Neural progenitor cell (in vitro differentiated cells): ENCODE results near the gene PRR29. TPM values are rescaled to one million over a fixed set of nuclear protein-coding genes. Genes with fewer than 3 reads are reported as not detected.

Experiments used
- DNase-seq: peaks from one replicate; pipeline ENCODE4 v3.0.0-alpha.2; 2016; ENCODE audit warnings: low spot score
- H2AFZ ChIP-seq: fragments of 200-600 bp; sonication (generic); replicated peaks from 2 replicates; pipeline ENCODE4 v1.6.1; 2016; ENCODE audit warnings: antibody characterized with exemption
- H3F3A ChIP-seq: fragments of 200-600 bp; sonication (generic); 2 replicates; pipeline ENCODE4 v1.6.1; 2016; ENCODE audit warnings: antibody characterized with exemption, low read depth
- H3K27ac ChIP-seq: fragments of 200-600 bp; sonication (generic); 2 replicates; pipeline ENCODE4 v1.5.1; 2016; ENCODE audit warnings: mild to moderate bottlenecking
- H3K27me3 ChIP-seq: fragments of 200-600 bp; sonication (generic); 2 replicates; pipeline ENCODE4 v1.6.1; 2016; ENCODE audit warnings: mild to moderate bottlenecking, moderate library complexity
- H3K36me3 ChIP-seq: fragments of 200-600 bp; sonication (generic); 2 replicates; pipeline ENCODE4 v1.5.1; 2016
- H3K4me1 ChIP-seq: fragments of 200-600 bp; sonication (generic); 2 replicates; pipeline ENCODE4 v1.6.1; 2016; ENCODE audit warnings: mixed run types
- H3K4me2 ChIP-seq: fragments of 200-600 bp; sonication (generic); 2 replicates; pipeline ENCODE4 v1.6.1; 2016
- H3K4me3 ChIP-seq: fragments of 200-600 bp; sonication (generic); 2 replicates; pipeline ENCODE4 v1.5.1; 2016
- H3K79me2 ChIP-seq: fragments of 200-600 bp; sonication (generic); 2 replicates; pipeline ENCODE4 v1.6.1; 2016; ENCODE audit warnings: low read depth
- H3K9ac ChIP-seq: fragments of 200-600 bp; sonication (generic); 2 replicates; pipeline ENCODE4 v1.6.1; 2016
- H3K9me3 ChIP-seq: fragments of 200-600 bp; sonication (generic); 2 replicates; pipeline ENCODE4 v1.5.1; 2016; ENCODE audit warnings: low read depth
- H4K20me1 ChIP-seq: fragments of 200-600 bp; sonication (generic); 2 replicates; pipeline ENCODE4 v1.6.1; 2016; ENCODE audit warnings: low read depth
- H3K27ac Mint-ChIP-seq: 3 replicates; pipeline ENCODE4 v1.8.0; 2021; ENCODE audit warnings: mixed read lengths
- H3K27me3 Mint-ChIP-seq: 2 replicates; pipeline ENCODE4 v1.8.0; 2022; ENCODE audit warnings: low read depth, mild to moderate bottlenecking, inconsistent platforms, moderate library complexity, mixed read lengths; ENCODE audit not compliant: insufficient read depth
- H3K36me3 Mint-ChIP-seq: 3 replicates; pipeline ENCODE4 v1.8.0; 2021; ENCODE audit warnings: mixed read lengths
- H3K4me1 Mint-ChIP-seq: 3 replicates; pipeline ENCODE4 v1.8.0; 2021; ENCODE audit warnings: mixed read lengths
- H3K4me3 Mint-ChIP-seq: 3 replicates; pipeline ENCODE4 v1.8.0; 2021; ENCODE audit warnings: mild to moderate bottlenecking, moderate library complexity, mixed read lengths
- H3K9me3 Mint-ChIP-seq: 3 replicates; pipeline ENCODE4 v1.8.0; 2020; ENCODE audit warnings: mixed read lengths
- CTCF ChIP-seq: fragments of 200-600 bp; sonication (generic); IDR thresholded peaks from 2 replicates; pipeline ENCODE4 v1.5.1; 2017; ENCODE audit warnings: antibody characterized with exemption, mild to moderate bottlenecking
- EZH2 ChIP-seq: fragments of 200-600 bp; sonication (generic); IDR thresholded peaks from 2 replicates; pipeline ENCODE4 v1.6.1; 2017; ENCODE audit warnings: antibody characterized with exemption, mild to moderate bottlenecking, moderate library complexity
- EZH2phosphoT487 ChIP-seq: fragments of 200-600 bp; sonication (generic); IDR thresholded peaks from 2 replicates; pipeline ENCODE4 v1.6.1; 2017; ENCODE audit warnings: antibody characterized with exemption
- total RNA-seq: library from RNA; depleted of rRNA; stranded (reverse); fragments of >200 nt; gene quantifications from 2 replicates; pipeline ENCODE4 v1.2.3, GENCODE V29; 2015; ENCODE audit warnings: low replicate concordance

PRR29 gene
- total RNA-seq, 1 donor from 2014 or later, result 0.95 TPM

- no peak overlapping the region for H3K27ac Mint-ChIP-seq
- H3K4me3 Mint-ChIP-seq, result no peak overlapping the region
- Histone ChIP-seq H4K20me1 (no peaks in the 10 kb centered on the region), H3K27ac (no peak overlapping the region), H3K4me2 (no peak overlapping the region), H3K9me3 (no peaks in the 10 kb centered on the region), H3K4me1 (peaks cover 8% of the 10 kb centered on the region), H3K4me3 (no peak overlapping the region), H3F3A (no peaks in the 10 kb centered on the region), H2AFZ (no peak overlapping the region), H3K9ac (no peak overlapping the region), H3K36me3 (no peaks in the 10 kb centered on the region), H3K27me3 (peaks cover 37% of the 10 kb centered on the region), H3K79me2 (no peaks in the 10 kb centered on the region)
- H3K9me3 Mint-ChIP-seq, result no peaks in the 10 kb centered on the region
- peaks cover 14% of the 10 kb centered on the region for H3K27me3 Mint-ChIP-seq
- peak; percentile 0 for DNase-seq
- TF ChIP-seq EZH2 (no peak), EZH2phosphoT487 (no peak), CTCF (no peak)
- no peaks in the 10 kb centered on the region for H3K36me3 Mint-ChIP-seq
- peaks cover 21% of the 10 kb centered on the region for H3K4me1 Mint-ChIP-seq
Measured at GRCh38 chr17:64001091-64001579, 3.0 kb downstream of the PRR29 start.

GRCh38 chr17:64001763-64002529 lies 3.8 kb downstream of the PRR29 start:
- Histone ChIP-seq H3F3A (no peaks in the 10 kb centered on the region), H2AFZ (no peak overlapping the region), H3K9ac (no peak overlapping the region), H3K4me1 (peaks cover 8% of the 10 kb centered on the region), H3K9me3 (no peaks in the 10 kb centered on the region), H3K36me3 (no peaks in the 10 kb centered on the region), H3K27ac (no peak overlapping the region), H3K79me2 (no peaks in the 10 kb centered on the region), H3K4me2 (no peak overlapping the region), H4K20me1 (no peaks in the 10 kb centered on the region), H3K4me3 (no peak overlapping the region), H3K27me3 (peaks cover 28% of the 10 kb centered on the region)
- Mint-ChIP-seq H3K4me3 (no peak overlapping the region), H3K27ac (no peak overlapping the region), H3K4me1 (peaks cover 22% of the 10 kb centered on the region), H3K36me3 (no peaks in the 10 kb centered on the region), H3K27me3 (peaks cover 12% of the 10 kb centered on the region), H3K9me3 (no peaks in the 10 kb centered on the region)
- no peak for TF ChIP-seq EZH2phosphoT487
- TF ChIP-seq CTCF, result no peak
- TF ChIP-seq EZH2, result no peak
- peak; percentile 1 for DNase-seq

GRCh38 chr17:64002658-64003525 lies 4.7 kb downstream of the PRR29 start:
- H3K79me2 ChIP-seq, result no peaks in the 10 kb centered on the region
- H3K36me3 ChIP-seq, result no peaks in the 10 kb centered on the region
- H3K4me2 ChIP-seq, result no peak overlapping the region
- Mint-ChIP-seq H3K9me3 (no peaks in the 10 kb centered on the region), H3K36me3 (no peaks in the 10 kb centered on the region), H3K27me3 (peaks cover 12% of the 10 kb centered on the region), H3K4me1 (peaks cover 20% of the 10 kb centered on the region), H3K4me3 (no peak overlapping the region), H3K27ac (no peak overlapping the region)
- DNase-seq, result peak; percentile 1
- H4K20me1 ChIP-seq, result no peaks in the 10 kb centered on the region
- no peaks in the 10 kb centered on the region for H3F3A ChIP-seq
- no peak overlapping the region for H3K4me3 ChIP-seq
- peaks cover 8% of the 10 kb centered on the region for H3K4me1 ChIP-seq
- peaks cover 19% of the 10 kb centered on the region for H3K27me3 ChIP-seq
- no peak overlapping the region for H2AFZ ChIP-seq
- H3K27ac ChIP-seq, result no peak overlapping the region
- no peak overlapping the region for H3K9ac ChIP-seq
- TF ChIP-seq EZH2 (no peak), EZH2phosphoT487 (no peak)
- H3K9me3 ChIP-seq, result no peaks in the 10 kb centered on the region
